ENCODE results near the gene DNAH9.

Gene DNAH9

DNA sequence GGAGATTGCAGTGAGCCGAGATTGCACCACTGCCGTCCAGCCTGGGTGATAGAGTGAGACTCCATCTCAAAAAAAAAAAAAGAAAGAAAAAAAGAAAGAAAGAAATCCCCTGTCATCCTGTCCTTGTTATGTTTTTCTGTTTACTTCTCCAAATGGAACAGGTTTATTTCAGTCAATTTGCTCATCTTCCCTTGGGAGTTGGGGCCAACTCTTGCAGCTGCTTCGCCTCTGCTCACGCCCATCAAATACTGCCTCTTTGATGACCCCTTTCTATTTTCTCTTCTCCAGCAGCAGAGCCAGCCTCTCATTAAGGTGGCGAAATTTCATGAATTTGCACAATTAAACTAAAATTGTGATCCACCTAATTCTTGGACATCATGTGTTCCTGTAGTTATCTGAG, 225.6 kb downstream of the DNAH9 start:
- intact Hi-C loops (cut with DNase I) = no loop called here
- DNase-seq = no peak

DNA sequence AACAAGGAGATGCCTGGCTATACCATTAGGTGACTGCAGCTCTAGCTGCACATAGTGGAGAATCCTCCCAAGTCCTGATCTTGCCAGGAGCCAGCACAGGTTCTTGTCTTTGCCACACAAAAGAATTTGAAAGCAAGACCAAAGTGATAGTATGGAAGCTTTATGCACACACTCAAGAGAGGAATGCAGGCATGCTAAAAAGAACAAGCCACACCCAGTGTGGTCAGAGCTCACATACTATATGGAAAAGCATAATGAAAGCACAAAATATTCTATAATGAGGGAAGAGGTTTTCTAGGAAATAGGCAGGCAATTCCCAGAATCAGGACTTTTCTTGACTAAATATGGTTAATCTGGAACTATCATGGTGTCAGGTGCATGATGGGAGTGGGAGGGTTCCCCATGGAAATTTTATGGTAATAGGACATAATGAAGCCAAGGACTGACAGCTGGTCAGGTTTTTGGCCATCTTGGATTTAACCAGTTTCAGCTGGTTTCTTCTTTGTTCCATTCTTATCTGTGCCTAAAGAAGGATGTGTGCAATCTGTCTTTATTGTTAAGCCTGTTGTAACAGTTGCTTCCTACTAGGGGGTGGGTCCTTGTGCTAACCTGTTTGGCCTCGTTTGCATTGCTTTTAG, 227.4 kb downstream of the DNAH9 start:
- DNase-seq = no peak
- intact Hi-C loops (cut with DNase I) = no loop called here

DNA sequence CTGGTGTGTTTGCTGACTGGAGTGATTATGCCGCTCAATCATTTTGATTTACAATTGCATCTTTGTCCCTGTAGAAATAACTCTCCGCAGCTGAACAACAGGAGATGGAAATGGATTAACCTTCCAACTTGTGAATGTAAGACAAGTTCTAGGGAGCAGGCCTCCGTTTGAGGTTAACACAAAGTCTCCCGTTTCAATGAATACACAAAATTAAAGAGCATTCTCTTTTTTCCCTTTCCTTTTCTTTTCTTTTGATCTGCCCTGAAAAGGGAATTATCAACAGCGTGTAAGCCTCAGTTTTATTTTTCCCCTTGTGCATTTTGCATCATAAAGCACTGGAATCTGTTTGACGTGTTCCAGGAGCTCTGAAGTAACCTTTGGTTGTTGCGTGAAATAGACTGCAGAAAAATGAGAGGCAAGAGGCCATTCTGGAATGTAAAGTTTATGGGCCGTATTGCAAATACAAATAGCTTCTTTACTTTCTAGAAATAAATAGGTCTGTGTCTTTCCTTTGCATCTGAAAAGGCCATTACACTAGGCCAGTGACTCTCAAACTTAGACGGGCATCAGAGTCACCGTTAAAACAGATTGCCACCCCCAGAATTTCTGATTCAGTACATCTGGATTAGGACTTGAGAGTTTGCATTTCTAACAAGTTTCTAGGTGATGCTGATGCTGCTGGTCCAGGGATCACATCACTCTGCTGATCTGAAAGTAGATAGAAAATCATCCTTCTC, 234.3 kb downstream of the DNAH9 start:
- intact Hi-C loops (cut with DNase I) = no loop called here
- no peak for DNase-seq

DNA sequence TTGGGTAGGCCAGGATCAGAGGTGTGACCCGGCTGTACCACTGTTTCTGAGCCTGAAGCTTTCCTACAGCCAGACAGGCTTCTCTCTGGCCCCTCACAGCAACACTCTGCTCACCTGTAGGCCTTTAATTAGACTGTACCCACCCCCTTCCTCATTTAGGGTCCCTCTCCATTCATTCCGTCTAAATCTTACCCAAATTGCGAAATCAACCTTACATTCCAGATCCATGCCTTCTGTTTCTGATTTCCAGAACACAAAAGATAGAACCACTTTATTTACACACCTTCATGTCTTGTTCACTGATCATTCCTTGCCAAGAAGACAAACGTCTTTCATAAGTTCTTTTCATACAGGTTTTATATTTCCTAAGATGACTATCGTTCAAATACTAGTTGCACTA, 238.2 kb downstream of the DNAH9 start:
- DNase-seq = no peak
- intact Hi-C loops (cut with DNase I) = no loop called here

DNA sequence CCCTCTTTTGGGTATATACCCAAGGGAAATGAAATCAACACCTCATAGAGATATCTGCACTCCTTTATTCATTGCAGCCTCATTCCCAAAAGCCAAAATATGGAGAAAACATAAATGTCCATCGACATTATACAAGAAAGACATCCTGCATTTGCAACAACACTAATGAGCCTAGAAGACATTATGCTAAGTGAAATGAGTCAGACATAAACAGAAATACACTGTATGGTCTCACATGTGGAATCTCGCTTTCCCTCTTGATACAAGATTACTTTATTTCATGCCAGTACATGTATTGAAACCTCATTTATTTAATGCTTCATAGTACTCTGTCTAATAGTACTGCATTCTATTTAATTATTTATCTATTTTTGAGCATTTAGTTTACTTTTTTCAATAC, 241.8 kb downstream of the DNAH9 start:
- no peak for DNase-seq
- intact Hi-C loops (cut with DNase I) = no loop called here

DNA sequence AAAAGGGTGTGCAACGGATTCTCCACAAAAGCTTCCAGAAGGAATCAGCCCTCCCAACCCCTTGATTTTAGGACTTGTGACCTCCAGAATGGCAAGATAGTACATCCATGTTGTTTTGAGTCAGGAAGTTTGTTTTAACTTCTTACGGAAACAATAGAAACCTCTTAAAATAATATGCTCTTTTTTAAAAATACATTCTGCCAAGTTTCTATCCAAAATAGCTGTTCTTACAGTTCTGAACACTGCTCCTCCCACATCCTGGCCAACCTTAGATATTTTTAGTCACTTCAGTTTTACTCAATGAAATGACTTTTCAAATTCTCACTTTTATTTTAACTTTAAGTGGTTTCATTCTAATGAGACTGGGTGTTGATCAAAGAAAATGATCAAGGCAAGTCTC, 242.6 kb downstream of the DNAH9 start:
- no peak for DNase-seq
- intact Hi-C loops (cut with DNase I) = no loop called here

DNA sequence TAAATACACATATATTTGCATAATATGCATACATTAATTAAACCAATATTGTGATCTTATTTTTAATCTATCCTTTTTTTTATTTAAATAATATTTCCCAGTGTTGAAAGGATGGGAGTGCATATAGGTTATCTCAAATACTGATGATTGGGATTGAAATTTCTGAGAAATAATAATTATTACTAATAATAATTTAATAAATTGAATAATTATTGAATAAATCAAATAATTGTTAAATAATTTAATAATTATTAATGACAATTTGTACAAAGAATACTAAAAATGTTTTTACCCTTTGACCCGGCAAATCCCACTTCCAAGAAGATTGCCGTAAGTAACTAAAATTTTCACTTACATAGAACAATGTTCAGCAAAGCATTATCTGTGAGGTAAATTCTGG, 250.1 kb downstream of the DNAH9 start:
- DNase-seq = no peak
- intact Hi-C loops (cut with DNase I) = no loop called here

DNA sequence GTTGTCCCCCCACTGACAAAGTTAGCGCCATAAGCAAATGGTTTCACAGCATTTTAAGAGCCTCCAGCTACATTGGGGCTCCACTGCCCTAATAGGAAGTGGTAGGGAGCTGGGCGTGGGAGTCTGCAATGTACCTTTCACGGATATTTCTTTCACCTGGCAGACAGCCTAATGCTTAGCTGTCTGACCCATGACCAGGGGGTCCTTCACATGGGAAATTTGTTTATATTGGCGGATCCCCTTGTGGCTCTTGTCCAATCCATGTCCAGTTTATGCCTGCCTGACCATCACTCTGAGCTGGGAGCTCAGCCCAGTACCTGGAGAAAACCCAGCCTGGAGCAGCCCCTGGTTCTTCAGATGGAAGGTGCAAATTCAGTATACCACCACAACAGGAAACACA, 254.0 kb downstream of the DNAH9 start:
- intact Hi-C loops (cut with DNase I) = no loop called here
- no peak for DNase-seq

DNA sequence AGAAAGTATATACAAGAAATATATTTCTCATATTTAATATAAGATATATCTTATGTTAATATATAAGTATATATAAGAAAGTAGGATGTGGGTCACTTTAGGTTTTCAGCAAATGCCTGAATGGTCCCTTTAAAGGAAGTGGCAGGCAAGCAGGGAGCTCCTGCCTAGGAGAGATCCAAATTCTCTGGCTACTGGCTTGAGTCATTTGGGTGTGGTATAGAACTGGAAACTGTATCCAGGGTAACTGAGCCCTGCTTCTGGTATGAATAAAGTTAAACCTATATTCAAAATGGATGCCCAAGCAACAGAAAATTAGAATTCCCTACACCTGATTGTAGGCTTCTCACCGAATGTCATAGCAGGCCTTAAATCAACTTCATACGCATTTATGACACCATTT, 254.6 kb downstream of the DNAH9 start:
- intact Hi-C loops (cut with DNase I) = no loop called here
- no peak for DNase-seq

DNA sequence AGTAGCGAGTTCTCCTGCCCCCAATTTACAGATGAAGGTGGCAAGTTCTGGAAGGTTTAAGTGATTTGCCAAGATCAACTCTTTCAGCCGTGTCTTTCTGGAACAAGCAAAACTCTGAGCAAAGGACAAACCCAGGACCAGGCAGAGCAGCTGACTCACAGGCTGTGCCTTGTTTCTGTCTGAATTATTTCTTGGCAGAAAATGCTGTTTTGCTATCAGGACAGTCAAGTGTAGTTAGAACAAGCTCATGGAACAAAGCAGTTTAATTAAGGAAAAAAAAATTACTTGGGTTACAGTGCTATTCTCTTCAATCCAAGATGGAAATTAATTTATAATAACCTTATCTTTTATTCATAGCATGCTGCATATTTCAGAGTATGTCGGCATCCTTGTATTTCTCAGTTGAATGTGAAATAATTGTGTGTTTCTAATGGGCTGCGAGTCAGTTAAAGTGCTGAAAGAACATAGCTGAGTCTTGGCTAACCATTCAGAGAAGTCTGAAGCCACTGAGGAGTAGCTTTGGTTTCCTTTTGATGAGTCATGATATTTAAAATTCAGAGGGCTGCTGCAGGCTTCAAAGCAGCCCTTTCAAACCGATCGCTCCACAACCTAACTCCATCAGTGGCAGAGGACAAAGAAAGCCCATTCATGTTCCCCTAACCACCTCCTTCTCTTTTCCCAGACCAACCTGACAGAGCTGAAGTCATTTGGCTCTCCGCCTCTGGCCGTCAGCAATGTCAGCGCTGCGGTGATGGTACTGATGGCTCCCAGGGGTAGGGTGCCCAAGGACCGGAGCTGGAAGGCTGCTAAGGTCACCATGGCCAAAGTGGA, 255.3 kb downstream of the DNAH9 start:
- intact Hi-C loops (cut with DNase I) = no loop called here
- peak in 5 of 10 donors; percentile 30 to 86 (median 45) for DNase-seq

DNA sequence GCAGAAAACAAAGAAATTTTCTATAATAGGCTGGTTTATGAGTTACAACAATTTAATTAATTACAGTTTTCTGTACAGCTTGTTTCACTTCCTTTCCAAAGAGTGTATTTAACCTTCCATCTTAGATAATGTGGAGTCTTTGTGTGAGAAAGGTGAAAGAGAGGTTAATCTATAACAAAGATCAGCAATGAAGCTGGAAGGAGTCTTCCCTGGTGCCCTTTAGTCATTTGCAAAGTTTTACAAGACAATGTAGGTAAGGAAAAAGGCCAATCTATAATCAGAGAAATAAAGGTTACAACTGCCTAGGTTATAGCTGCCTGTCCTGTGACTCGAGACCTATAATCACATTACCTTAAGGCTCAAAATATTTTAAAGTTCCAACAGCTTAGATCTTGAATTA, 257.0 kb downstream of the DNAH9 start:
- no peak for DNase-seq
- intact Hi-C loops (cut with DNase I) = no loop called here

DNA sequence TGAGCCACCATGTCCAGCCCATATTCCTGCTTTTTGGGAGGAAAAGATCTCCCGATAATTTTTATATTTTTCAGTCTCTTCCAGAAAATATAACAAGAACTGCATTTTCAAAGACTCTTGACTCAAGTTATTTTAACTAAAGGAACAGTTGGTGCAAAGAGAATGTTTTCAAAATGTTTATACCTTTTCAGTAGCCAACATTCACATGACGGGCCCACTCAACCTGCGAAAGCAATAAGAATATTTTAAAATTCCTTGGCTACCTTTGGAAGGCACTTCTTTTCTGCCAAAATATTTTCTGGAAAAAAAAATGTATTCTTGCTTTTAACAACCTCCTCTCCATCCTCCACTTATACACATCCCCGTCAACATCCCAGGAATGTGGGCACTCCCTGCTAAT, 258.7 kb downstream of the DNAH9 start:
- no peak for DNase-seq
- intact Hi-C loops (cut with DNase I) = no loop called here

DNA sequence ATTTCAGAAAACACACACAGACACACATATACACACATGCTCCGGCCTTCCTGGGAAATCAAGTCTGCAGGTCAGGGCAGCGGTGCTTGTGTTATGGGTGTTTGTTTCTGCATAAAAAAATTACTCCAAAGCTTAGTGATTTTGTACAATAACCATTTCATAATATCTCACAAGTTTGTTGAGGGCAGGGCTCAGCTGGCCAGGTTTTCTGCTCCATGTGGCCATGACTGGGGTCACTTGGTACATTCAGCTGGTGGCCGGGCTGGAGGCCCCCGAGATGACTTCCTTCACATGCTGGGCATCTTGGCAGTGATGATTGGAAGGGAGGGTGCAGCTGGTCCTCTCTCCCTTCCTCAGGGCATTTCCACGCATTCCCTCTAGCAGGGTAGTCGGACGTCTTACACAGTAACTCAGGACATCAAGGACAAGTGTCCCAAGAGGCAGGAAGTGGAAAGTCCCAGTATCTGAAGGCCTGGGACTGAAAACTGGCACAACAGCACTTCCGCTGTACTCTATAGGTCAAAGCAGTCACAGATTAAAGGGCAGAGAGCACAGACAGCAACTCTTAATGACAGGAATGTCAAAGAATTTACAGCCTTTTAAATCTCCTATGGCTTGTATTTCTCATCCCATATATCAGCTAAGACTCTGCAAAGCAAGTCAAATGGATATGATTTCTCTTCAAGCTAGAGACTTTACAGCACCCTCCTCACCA, 271.6 kb downstream of the DNAH9 start:
- DNase-seq = no peak
- intact Hi-C loops (cut with DNase I) = no loop called here

DNA sequence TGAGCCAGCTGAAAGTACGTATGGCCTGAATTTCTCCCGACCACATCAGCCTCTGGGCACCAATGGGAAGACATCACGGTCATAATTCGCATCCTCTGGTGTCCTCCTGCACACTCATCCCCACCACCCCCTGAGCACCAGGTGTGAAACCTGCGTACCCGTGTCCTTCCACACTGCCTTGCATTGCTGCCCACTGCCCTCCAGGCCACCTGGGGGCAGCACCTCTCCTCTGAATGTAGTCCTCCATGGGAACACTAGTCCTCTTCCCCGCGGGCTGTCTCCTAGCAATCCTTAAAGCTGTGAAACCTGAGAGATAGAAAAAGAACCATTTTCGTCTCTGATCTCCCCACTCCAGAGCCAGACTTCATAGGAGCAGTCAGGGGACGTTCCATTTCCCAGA, 273.5 kb downstream of the DNAH9 start:
- DNase-seq = no peak
- intact Hi-C loops (cut with DNase I) = no loop called here

DNA sequence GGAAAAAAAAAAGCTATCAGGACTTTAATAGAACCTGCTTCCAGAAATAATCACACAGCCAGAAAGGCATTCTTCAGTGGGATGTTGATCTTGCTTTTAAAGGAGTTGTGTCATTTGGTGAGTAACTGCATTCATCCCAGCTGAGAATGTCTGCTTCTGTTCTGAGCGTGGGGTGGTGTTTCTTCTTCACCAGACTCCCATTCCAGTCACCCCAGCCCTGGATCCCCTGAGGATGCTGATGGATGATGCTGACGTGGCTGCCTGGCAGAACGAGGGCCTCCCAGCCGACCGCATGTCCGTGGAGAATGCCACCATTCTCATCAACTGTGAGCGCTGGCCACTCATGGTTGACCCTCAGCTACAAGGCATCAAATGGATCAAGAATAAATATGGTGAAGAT, 276.5 kb downstream of the DNAH9 start:
- intact Hi-C loops (cut with DNase I) = no loop called here
- DNase-seq = no peak

DNA sequence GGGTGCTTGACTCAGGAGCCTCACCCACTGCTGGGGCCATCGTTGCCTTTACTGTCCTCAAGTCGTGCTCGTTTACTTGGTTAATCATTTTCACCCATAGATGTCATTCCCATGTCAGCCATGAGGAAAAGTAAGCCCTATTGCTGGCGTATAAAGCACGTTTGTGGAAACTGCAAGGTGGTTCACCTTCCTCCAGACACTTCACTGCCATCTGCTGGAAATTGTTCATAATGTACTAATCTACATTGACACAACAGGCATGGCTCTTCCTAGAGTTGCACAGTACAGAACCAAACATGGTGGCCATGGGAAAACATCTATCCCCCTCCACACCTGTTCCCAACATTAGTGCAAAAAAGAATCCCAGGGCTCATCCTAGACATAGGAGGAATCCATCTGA, 282.4 kb downstream of the DNAH9 start:
- intact Hi-C loops (cut with DNase I) = no loop called here
- DNase-seq = no peak

DNA sequence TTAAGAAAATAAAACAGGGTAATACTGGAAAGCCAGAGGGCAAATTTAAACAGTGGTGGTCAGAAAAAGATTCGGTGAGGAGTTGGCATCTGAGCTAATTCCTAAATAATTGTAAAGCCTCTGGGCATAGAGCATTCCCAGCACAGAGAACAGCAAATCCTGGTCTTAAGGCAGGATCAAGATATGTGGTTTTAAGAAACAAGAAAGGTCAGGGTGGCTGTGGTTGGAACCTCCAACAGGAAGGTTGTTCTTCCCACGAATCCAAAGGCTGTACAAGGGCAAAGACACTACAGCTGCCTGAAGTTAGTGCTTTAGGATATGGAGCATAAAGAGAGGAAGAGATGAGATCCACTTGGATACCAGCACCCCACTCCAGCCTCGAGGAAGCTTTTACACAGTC, 284.4 kb downstream of the DNAH9 start:
- no peak for DNase-seq
- intact Hi-C loops (cut with DNase I) = no loop called here

DNA sequence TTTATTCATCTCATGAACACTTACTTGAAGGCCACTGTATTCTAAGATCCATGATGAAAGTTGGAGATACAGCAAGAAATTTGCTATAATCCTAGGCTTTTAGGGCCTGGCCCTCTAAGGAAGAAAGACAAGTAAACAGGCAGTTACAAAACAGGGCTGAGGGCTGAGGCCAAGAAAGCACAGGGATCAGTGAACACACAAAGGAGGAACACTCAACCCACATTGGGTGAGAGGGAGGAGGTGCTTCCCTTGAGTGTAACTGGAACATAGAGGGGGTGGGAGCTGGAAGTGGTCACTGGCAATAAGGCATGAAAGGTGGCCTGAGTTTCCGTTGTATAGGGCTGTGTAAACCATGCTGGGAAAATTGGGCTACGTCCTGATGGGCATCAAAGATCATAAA, 286.8 kb downstream of the DNAH9 start:
- intact Hi-C loops (cut with DNase I) = no loop called here
- DNase-seq = no peak

DNA sequence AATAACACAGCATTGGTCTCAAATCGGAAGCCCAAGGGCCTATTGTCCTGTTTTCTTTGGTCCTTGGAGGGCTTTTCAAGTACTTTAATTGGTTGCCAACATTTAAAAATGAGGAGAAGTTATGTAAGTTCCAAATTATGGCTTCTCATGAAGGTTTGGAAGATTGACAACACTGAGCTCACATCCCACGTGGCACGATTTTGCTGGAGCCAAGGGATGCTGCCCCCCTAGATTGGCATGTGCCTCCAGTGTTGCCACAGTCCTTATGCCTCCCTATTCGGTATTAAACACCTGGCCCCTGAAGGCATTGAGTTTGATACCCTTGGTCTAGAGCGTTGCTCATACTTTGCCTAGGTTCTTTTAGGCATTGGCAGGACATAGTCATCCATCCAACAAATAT, 291.0 kb downstream of the DNAH9 start:
- intact Hi-C loops (cut with DNase I) = no loop called here

DNA sequence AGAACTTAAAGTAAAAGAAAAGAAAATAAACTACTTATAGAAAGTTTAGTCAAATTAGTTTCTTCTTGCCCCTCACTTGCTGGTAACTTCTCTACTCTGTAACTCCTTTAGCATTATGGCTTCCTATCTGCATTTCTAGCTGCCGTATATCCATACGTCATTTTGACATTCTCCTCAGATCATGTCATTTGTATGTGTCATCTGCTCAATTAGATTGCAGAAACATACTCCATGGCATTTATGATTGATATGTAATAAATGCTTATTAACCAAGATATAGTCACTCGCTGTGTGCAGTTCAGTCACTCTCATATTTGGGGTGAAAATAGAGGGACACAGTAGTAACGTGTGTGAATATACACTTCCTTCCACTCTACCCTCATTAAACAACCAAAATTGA, 295.6 kb downstream of the DNAH9 start:
- no peak for DNase-seq
- intact Hi-C loops (cut with DNase I) = no loop called here

More for the DNA sequence above, 291.0 kb downstream of the DNAH9 start:
- no peak for DNase-seq

DNA sequence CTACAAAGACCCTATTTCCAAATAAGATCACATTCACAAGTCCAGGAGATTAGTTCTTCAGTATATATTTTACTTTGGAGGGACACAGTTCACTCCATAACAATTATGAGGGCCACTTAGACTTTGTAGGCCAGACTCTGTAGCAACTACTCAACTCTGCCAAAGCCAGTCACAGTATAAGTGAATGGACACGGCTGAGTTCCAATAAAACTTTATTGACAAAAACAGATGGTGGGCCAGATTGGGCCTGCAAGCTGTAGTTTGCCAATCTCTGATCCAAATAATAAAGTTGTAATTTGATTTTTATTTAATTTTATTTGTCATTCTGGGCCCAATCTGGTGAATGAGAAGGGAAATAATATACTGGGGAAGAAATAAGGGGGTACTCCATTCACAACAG, 297.9 kb downstream of the DNAH9 start:
- intact Hi-C loops (cut with DNase I) = no loop called here
- no peak for DNase-seq
